Measurements from ENCODE around the gene PPP1R15A.

GRCh38 chr19:48877855-48878195 is 5.6 kb downstream of the PPP1R15A start:
- TF ChIP-seq PHF8 (conservative IDR thresholded peaks at IDR 0.05; ENCODE audit: low read depth, low read length) (no peak), CTCF (IDR thresholded peaks at IDR 0.05; ENCODE audit: control extremely low read depth in 1 of 3, insufficient read depth in 1 of 3, low read depth in 1 of 3, low read length in 3 of 3) (no peak), POLR2AphosphoS5 (IDR thresholded peaks at IDR 0.05; ENCODE audit: low read depth, low read length) (no peak), RAD21 (IDR thresholded peaks at IDR 0.05 in 1 of 2, conservative IDR thresholded peaks at IDR 0.05 in 1 of 2; ENCODE audit: low read depth in 2 of 2, low read length in 2 of 2) (no peak), ATF3 (IDR thresholded peaks at IDR 0.05; ENCODE audit: insufficient read depth, low read depth, low read length) (no peak), TAF1 (IDR thresholded peaks at IDR 0.05; ENCODE audit: low read depth, low read length) (no peak), POLR2A (IDR thresholded peaks at IDR 0.05; ENCODE audit: control extremely low read depth in 1 of 2, low read depth in 2 of 2, low read length in 2 of 2) (no peak), HDAC2 (IDR thresholded peaks at IDR 0.05; ENCODE audit: borderline replicate concordance in 1 of 2, low read depth in 2 of 2, low read length in 2 of 2) (no peak), EP300 (IDR thresholded peaks at IDR 0.05; ENCODE audit: borderline replicate concordance in 1 of 2, low read depth in 2 of 2, low read length in 2 of 2) (no peak)
- TF ChIP-seq, protein P1, sequence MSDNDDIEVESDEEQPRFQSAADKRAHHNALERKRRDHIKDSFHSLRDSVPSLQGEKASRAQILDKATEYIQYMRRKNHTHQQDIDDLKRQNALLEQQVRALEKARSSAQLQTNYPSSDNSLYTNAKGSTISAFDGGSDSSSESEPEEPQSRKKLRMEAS (IDR thresholded peaks at IDR 0.05) = no peak

Measured in H1 (cell line).